Stimulated activated CD8-positive, alpha-beta memory T cell treated with anti-CD3 and anti-CD28 coated beads, Interleukin-12 subunit alpha, Interleukin-12 subunit beta, amount 100 ng/mL, for 24 hours (primary cell): ENCODE measurements around the gene WAPL.
A peak's percentile ranks its signal among the peaks of the same experiment; 100 is the strongest.

Experiments used
- DNase-seq: peaks from one replicate; pipeline ENCODE4 v3.0.0-alpha.2; 2020; ENCODE audit errors: extremely low read depth

The WAPL gene

DNA sequence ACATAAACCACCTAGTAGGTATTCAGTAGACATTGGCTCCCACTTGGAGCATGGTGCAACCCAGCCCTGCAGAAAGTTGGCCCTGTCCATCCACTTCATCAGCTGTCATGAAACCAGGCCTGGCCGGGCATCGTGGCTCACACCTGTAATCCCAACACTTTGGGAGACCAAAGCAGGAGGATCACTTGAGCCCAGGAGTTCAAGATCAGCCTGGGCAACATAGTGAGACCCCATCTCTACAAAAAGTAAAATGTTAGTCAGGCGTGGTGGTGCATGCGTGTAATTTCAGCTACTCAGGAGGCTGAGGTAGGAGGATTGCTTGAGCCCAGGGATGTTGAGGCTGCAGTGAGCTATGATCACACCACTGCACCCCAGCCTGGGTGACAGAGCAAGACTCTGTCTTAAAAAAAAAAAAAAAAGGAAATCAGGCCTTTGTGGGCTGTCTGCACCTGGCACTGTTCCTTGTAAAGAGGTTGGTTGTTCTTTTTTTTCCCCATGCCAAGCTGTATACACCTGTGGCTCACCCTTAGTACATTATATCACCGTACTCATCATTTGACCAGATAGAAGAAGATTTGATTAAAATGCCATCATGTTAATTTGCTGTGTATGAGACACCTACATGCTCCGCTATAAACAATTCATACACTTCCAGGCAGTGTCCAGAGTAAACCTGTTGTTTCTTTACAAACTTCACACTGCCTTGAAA, 109.6 kb downstream of the WAPL start:
- DNase-seq, result no peak

DNA sequence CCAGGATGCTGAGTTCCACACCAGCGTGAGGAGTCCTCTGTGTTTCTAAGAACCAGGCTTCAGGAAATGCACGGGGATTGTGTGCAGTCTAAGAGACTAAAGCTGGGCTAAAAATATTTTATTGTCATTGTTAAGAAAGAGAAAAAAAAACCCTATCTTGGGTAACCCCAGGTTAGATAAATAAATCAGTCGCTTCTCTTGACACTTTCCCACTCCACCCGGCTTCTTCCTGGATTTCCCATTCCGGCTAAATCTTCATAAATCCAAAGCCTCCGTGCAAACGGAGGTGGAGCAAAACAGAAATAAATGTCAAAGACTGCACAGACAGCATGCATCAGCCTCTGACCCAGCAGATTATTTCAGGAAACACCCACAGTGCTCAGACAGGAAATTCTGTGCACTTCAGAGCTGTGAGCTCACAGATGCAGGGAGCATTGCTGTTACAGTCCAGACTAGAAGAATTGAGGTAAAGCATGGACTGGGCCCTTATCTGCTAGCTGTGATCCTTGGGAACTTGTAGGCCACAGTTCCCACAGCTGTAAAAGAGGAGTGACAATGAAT, 110.2 kb downstream of the WAPL start:
- DNase-seq, result no peak

- no peak for DNase-seq
Measured at GRCh38 chr10:86410542-86411124, 111.0 kb downstream of the WAPL start.

GRCh38 chr10:86409183-86409582, 112.4 kb downstream of the WAPL start:
- no peak for DNase-seq

GRCh38 chr10:86403183-86403797, 118.3 kb downstream of the WAPL start:
- no peak for DNase-seq

DNA sequence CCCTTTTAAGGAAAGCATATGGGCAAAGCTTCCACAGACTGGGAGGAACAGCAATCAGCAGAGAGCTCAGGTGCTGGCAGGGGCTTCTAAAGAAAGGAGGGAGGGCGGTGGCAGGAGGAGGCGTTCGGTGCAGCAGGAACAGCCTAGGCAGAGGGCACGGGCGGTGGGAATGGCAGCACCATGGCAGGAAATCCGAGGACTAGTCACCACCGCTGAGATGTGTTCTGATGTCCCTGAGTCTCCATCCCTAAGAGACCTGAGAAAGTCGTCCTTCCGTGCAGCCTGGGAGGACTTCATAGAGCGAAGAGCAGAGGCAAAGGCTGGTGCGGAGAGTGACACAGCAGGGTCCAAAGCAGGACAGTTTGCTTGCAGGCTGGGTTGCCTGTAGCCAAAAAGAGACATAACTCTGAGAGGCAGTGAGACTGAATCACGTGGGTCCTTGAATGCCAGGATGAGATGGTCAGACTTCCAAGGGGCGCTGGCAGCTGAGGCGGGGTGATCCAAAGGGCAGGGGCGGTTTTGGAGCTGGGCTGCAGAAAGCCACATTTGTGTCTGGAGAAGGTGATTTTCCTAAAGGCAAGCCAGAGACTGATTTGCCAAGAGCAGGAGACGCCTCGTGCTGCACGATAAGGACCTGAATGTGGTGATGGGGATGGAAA, 119.2 kb downstream of the WAPL start:
- no peak for DNase-seq

GRCh38 chr10:86401588-86402282, 119.9 kb downstream of the WAPL start:
- no peak for DNase-seq

DNA sequence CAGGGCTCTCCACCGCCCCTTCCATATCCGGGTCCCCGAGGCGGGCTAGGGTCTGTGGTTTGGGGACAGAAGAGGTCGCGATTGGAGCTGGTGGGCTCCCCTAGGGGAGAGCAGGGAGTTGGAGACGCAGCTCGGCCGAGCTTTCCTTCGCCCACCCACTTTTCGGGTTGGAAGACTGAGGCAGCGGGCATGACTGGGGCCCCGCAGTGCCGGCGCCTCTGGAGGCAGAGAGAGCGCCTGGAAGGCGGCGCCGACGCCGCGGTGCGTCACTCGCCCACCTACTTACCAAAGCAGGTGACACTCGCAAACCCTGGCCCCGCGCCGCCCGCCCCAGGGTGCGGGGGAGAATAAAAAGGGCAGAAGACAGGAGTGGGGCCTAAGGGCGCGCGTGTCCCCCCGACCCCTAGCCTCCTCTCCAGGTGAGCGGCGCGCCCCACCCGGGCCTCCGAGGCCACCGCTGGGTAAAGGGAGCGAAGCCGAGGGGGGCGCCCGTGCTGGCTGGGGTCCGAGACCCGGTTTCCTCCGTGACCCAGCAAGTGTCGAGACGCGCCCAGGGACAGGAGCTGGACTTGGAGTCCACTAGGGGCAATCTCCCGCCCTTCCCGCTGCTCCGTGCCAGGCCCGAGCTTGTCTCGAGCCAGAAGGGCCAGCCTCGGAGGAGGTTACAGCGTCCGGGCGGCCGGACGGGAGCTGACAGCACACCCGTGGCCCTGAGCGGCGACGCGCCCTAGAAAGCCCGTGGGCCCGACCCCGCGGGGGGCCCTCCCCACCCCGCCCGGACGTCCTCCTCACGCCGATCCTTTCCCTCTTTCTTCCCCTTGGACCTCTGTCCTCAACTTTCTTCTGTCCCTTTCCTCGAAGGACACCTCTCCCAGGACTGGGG, 120.6 kb downstream of the WAPL start:
- DNase-seq, result no peak

GRCh38 chr10:86399879-86400704, 121.5 kb downstream of the WAPL start:
- DNase-seq, result peak; percentile 81

- DNase-seq, result no peak
Measured at GRCh38 chr10:86399514-86399878, 122.1 kb downstream of the WAPL start.

- DNase-seq, result no peak
Measured at GRCh38 chr10:86397120-86397519, 124.5 kb downstream of the WAPL start.

DNA sequence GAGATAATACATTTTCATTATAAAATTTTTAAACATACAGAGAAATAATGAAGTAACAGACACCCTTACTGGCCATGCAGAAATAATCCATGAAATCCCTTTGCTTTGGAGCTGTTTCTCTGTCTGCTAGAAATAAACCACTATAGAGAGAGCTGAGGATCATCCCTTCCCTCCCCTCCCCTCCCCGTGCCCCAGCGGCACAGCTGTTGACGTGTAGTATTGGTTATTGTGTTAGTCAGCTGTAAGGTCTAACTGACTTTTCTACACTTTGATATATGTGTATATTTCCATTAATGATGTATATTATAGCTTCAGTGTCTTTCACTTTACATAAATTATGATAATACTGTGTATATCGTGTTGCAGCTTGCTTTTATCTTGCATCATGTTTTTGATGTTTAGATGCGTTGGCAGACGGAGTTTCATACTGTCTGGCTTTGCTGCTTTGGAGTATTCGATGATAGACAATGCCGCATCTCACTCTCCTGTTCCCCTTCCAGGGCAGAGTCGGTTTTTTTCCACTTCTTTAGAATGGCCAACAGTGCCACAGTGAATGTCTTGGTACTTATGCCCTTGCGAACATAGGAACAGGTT, 127.6 kb downstream of the WAPL start:
- no peak for DNase-seq

- no peak for DNase-seq
Measured at GRCh38 chr10:86393362-86393761, 128.2 kb downstream of the WAPL start.

DNA sequence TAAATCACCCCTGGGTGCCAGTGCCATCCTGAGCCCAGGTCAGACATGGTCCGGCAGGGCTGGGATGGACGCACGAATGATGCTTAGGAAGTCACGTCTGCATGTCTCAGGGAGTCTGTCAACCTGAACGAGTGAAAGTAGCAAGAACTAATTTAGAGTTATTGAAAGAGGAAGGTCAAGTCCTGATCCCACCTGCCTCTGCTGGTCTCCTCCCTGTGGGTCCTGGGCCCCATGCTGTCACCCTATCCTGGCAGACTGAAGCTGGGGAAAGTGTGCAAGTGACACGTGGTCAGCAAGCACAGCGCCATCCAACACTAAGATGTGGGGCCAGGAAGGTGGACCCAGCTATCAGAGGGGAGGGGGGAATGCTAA, 128.9 kb downstream of the WAPL start:
- no peak for DNase-seq

DNA sequence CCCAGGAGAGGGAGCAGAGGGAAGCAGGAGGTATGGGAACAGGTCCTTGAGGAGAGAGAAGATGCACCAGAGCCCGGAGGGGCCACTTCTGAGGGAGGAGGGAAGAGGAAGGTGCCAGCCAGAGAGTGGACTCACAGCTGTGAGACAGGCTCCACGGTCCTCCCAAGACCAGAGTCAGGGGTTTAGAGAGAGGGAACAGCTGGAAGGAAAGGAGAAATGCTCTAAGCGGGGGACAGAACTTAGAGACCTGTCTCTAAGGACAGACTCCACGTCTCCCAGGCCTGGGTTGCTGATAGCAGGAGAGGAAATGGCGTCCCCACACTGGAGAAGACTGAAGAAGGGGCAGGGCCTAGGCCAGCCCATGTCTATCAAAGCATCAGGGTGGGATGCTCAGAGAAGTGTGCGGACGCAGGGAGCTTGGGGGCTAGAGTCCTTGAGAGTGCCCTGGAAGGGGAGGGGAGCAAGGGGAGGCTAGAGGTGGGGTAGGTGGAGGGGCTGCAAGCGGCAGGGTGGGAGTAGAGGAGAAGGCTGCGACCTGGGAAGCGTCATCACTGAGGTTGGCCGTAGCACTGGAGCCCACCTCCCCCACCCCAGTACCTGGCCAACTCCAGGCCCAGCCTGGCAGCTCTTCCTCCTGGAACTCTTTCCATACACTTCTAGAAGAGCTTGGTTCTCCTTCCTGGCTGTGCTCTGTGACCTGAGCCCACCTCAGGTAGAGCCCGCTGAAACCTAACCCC, 129.4 kb downstream of the WAPL start:
- no peak for DNase-seq

DNA sequence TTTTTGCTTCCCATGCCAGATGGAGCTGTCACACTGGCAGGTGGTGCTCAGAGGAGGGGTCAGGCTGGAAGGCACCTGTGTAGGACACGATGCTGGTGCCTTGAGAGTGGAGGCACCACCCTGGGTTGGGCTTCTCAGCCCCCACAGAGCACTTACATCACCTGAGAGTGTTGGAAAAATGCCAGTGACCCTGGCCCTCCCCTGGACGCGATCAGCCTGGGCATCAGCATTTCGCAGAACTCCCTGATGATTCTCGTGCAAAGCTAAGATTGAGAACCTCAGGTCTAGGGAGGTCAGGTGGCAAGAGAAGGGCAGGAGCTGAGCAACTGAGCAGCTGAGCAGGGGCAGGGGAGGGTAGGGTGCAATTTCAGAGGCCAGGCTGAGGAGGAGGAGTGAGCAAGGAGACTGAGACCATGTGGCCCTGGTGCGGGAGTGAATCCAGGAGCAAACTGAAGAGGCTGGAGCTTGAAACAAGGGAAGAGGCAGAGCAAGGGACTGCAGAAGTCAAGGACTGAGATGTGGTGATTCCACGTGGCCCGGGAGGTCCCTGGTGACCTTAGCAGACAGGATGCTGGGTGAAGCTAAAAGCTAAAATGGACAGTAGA, 130.3 kb downstream of the WAPL start:
- DNase-seq, result no peak

- DNase-seq, result no peak
Measured at GRCh38 chr10:86390337-86391120, 131.1 kb downstream of the WAPL start.
